ENCODE results near the gene FOXP1. TPM values are rescaled to one million over a fixed set of nuclear protein-coding genes. Genes with fewer than 3 reads are reported as not detected.

The FOXP1 gene
- total RNA-seq, 1 donor from 2014 or later: 128 TPM

GRCh38 chr3:71269906-71270305 is 313.6 kb downstream of the FOXP1 start:
- no peak for DNase-seq (ENCODE audit: extremely low spot score in 2 of 2)
- intact Hi-C loops (cut with DNase I): no loop called here
- Histone ChIP-seq H3K27me3 (no peaks in the 10 kb centered on the region), H3K4me1 (no peaks in the 10 kb centered on the region), H3K27ac (no peak overlapping the region), H3K36me3 (no peaks in the 10 kb centered on the region), H3K9me3 (no peaks in the 10 kb centered on the region), H3K4me3 (no peak overlapping the region)
- TF ChIP-seq POLR2AphosphoS5 (IDR thresholded peaks at IDR 0.05; ENCODE audit: insufficient read depth in 1 of 2, low read depth in 1 of 2): no peak

GRCh38 chr3:71268462-71268999 is 315.0 kb downstream of the FOXP1 start:
- intact Hi-C loops (cut with DNase I): no loop called here
- no peak overlapping the region for H3K27ac ChIP-seq

GRCh38 chr3:71266875-71267274 is 316.7 kb downstream of the FOXP1 start:
- H3K27me3 ChIP-seq: no peaks in the 10 kb centered on the region
- no peak for TF ChIP-seq POLR2A (IDR thresholded peaks at IDR 0.05)
- TF ChIP-seq CTCF (IDR thresholded peaks at IDR 0.05): no peak
- TF ChIP-seq POLR2AphosphoS5 (IDR thresholded peaks at IDR 0.05; ENCODE audit: insufficient read depth in 1 of 2, low read depth in 1 of 2): no peak

More at GRCh38 chr3:71268462-71268999, 315.0 kb downstream of the FOXP1 start:
- no peaks in the 10 kb centered on the region for H3K36me3 ChIP-seq
- H3K4me3 ChIP-seq: no peak overlapping the region
- no peak for DNase-seq (ENCODE audit: extremely low spot score in 2 of 2)
- no peaks in the 10 kb centered on the region for H3K27me3 ChIP-seq
- H3K9me3 ChIP-seq: no peaks in the 10 kb centered on the region
- TF ChIP-seq CTCF (IDR thresholded peaks at IDR 0.05) (no peak), POLR2AphosphoS5 (IDR thresholded peaks at IDR 0.05; ENCODE audit: insufficient read depth in 1 of 2, low read depth in 1 of 2) (no peak), POLR2A (IDR thresholded peaks at IDR 0.05) (no peak)
- no peaks in the 10 kb centered on the region for H3K4me1 ChIP-seq

GRCh38 chr3:71265365-71265915 is 318.1 kb downstream of the FOXP1 start:
- no peaks in the 10 kb centered on the region for H3K4me1 ChIP-seq
- intact Hi-C loops (cut with DNase I): no loop called here
- no peak overlapping the region for H3K27ac ChIP-seq
- no peaks in the 10 kb centered on the region for H3K27me3 ChIP-seq
- H3K9me3 ChIP-seq: no peaks in the 10 kb centered on the region
- H3K36me3 ChIP-seq: no peaks in the 10 kb centered on the region
- H3K4me3 ChIP-seq: no peak overlapping the region
- no peak for DNase-seq (ENCODE audit: extremely low spot score in 2 of 2)
- no peak for TF ChIP-seq POLR2A (IDR thresholded peaks at IDR 0.05)

More at GRCh38 chr3:71266875-71267274, 316.7 kb downstream of the FOXP1 start:
- Histone ChIP-seq H3K4me1 (no peaks in the 10 kb centered on the region), H3K27ac (no peak overlapping the region), H3K36me3 (no peaks in the 10 kb centered on the region), H3K9me3 (no peaks in the 10 kb centered on the region), H3K4me3 (no peak overlapping the region)
- no peak for DNase-seq (ENCODE audit: extremely low spot score in 2 of 2)
- intact Hi-C loops (cut with DNase I): no loop called here

GRCh38 chr3:71264840-71265239 is 318.7 kb downstream of the FOXP1 start:
- Histone ChIP-seq H3K36me3 (no peaks in the 10 kb centered on the region), H3K27ac (no peak overlapping the region), H3K4me3 (no peak overlapping the region), H3K9me3 (no peaks in the 10 kb centered on the region), H3K4me1 (no peaks in the 10 kb centered on the region), H3K27me3 (no peaks in the 10 kb centered on the region)
- DNase-seq (ENCODE audit: extremely low spot score in 2 of 2): no peak
- intact Hi-C loops (cut with DNase I): no loop called here
- no peak for TF ChIP-seq POLR2AphosphoS5 (IDR thresholded peaks at IDR 0.05; ENCODE audit: insufficient read depth in 1 of 2, low read depth in 1 of 2)
- TF ChIP-seq POLR2A (IDR thresholded peaks at IDR 0.05): no peak
- TF ChIP-seq CTCF (IDR thresholded peaks at IDR 0.05): no peak
